GM21526 (cell line): ENCODE measurements around the gene NUDT1.
"Not testable (repeated sequence)": the region's sequence is repeated elsewhere in the genome, so short reads cannot be mapped to it uniquely, and the experiment has no call there.

Experiments
- ATAC-seq: cut with Tn5 transposase; IDR thresholded peaks from one replicate; pipeline ENCODE4 v1.9.1; 2021; ENCODE audit warnings: moderate library complexity; ENCODE audit not compliant: unreplicated experiment, low FRiP score

Gene NUDT1

DNA sequence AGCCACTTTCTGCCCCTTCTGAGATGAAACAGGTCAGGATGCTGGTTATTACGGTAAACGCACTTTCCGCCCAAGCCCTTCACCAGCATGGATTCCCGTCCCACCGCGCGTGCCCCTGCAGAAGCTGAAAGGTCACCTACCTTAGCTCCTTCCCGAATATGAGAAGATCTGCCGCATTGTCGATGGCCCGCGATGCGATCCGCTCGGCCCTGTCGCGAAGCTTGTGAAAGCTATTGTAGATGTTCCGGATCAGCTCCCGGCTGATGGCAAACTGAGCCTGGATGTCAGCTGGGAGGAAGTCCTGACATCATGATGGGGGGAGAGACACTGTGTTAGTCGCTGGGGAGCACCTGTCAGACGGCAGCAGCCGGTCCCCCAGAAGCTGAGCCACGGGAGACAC lies 22.1 kb downstream of the NUDT1 start:
- no peak for ATAC-seq

DNA sequence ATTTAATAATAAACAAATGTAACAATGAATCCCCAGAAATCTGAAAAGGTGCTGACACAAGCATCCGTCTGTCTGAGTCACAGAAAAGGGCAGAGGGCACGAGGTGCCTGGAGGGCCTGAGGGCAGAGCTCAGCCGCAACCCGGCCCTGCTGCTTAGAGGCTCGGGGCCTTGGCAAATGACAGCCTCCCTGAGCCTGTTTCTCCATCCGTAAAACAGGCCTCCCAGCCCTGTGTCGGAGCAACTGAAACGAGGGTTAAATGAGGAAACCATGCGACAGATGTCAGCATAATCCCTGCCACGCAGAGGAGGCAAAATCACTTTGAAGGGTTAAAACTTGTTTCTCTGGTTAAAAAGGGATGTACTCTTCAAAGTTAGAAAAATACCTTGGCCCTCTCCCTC lies 24.9 kb downstream of the NUDT1 start:
- ATAC-seq: no peak

DNA sequence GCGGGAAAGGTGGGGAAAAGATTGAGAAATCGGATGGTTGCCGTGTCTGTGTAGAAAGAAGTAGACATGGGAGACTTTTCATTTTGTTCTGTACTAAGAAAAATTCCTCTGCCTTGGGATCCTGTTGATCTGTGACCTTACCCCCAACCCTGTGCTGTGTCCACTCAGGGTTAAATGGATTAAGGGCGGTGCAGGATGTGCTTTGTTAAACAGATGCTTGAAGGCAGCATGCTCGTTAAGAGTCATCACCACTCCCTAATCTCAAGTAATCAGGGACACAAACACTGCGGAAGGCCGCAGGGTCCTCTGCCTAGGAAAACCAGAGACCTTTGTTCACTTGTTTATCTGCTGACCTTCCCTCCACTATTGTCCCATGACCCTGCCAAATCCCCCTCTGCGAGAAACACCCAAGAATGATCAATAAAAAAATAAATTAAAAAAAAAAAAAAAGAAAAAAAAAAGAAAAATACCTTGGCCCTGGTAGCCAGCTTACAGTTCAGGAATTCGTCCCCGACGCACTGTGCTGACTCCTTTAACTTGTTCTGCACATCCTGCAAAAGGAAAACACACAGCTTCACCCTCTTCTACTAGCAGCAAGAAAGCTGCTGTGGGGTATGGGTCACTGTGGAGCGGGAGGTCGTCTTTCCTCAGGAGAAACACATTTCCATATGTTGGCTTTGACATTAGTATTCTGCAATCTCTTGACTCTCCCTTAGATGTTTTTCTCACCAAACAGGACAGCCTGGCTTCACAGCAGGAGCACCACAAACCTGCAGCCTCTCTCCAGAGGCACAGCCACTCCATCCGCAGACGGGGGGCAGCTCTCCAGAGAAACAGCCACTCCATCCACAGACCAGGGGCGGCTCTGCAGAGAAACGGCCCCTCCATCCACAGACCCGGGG lies 27.3 kb downstream of the NUDT1 start:
- not testable (repeated sequence) for ATAC-seq

GRCh38 chr7:2269991-2270460 lies 28.0 kb downstream of the NUDT1 start:
- no peak for ATAC-seq

- ATAC-seq: no peak
Observed at GRCh38 chr7:2270495-2270894, 28.5 kb downstream of the NUDT1 start.

- ATAC-seq: no peak
Observed at GRCh38 chr7:2271273-2272026, 29.4 kb downstream of the NUDT1 start.

GRCh38 chr7:2272031-2272430 lies 30.0 kb downstream of the NUDT1 start:
- ATAC-seq: no peak

DNA sequence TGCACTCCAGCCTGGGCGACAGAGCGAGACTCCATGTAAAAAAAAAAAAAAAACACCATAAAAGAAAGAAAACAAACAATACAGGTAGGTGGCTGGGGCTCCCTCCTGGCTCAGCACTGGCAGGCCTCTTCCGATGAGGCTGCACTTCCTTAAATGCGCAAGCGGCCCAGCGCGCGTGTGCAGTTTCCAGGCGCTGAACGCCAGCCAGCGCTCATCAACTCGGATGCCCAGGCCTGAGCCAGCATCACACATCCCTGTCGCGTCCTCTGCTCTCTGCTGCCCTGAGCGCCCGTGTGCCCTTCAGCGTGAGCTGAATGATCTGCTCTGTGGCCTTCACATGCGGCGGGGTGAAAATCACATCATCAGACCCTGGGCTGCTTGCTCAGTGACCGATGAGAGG lies 31.8 kb downstream of the NUDT1 start:
- no peak for ATAC-seq

- no peak for ATAC-seq
Observed at GRCh38 chr7:2274666-2275065, 32.6 kb downstream of the NUDT1 start.

DNA sequence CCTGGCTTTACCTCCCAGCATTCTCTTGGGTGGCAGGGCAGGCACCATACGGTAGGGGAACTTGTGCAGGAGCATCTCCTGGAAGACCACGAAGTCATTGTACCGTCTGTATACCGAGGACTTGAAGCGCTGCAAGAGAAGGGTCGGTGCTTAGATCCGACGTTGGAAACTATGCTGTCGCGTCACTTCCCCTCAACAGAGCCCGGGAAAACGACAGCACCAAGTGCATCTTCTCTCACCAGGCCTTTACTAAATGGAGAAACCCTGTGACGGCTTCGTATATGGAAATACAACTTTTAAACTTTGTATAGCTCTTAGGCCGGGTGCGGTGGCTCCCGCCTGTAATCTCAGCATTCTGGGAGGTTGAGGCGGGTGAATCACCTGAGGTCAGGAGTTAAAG lies 33.1 kb downstream of the NUDT1 start:
- ATAC-seq: no peak

DNA sequence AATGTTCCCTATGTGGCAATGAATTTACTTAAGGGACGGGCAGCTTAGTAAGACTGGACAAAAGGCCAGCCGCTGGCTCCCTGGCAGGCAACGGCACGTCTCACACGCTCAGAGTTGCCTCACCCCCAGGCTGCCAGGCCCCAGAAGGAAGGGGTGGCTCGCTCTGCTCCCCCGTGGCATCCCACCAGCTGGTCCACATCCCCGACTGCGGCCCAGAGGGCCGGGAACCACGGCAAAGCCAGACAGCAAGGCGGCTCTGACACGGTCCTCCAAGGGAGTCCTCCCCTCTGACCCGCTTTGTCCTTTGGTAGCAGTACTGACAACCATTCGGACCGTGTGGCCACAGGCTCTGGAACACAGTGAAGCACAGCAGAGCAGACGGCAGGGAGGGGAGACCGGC lies 34.1 kb downstream of the NUDT1 start:
- no peak for ATAC-seq

GRCh38 chr7:2278026-2278425 lies 36.0 kb downstream of the NUDT1 start:
- ATAC-seq: no peak

GRCh38 chr7:2279896-2280295 lies 37.9 kb downstream of the NUDT1 start:
- ATAC-seq: no peak

DNA sequence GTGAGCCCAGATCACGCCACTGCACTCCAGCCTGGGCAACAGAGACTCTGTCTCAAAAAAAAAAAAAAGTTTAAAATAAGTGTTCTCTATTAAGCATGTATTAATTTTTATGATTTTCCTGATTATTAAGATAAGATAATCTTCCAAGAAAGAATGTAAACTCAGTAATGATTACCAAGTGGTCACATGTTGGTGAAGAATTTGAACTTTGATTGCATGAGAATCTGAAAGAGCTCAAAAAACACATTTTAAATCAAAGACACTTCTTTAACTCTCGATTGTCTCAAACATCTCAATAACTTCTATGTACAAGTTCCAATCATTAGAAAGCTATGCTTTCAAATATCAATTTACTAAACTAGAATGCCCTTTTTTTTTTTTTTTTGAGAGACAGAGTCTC lies 38.4 kb downstream of the NUDT1 start:
- no peak for ATAC-seq

GRCh38 chr7:2281541-2281940 lies 39.5 kb downstream of the NUDT1 start:
- ATAC-seq: no peak

- no peak for ATAC-seq
Observed at GRCh38 chr7:2282185-2282751, 40.2 kb downstream of the NUDT1 start.

DNA sequence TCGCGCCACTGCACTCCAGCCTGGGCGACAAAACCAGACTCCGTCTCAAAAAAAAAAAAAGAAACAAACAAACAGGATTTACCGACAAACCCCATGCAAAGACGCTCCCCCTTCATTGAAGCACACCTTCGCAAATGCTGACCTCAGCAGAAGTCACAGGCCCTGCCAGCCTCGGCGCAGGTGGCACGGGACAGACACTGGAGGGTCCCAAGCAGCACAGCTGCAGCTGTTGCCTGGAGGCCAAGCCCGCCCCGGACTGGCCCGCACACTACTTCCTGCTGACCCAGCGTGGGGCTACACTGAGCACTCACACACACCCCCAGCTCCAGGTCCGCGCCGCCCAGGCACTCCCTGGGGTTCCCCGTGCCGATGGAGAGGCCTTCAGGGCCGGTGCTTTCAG lies 41.0 kb downstream of the NUDT1 start:
- no peak for ATAC-seq

GRCh38 chr7:2287745-2288144 lies 45.7 kb downstream of the NUDT1 start:
- no peak for ATAC-seq

- no peak for ATAC-seq
Observed at GRCh38 chr7:2288503-2288902, 46.5 kb downstream of the NUDT1 start.

DNA sequence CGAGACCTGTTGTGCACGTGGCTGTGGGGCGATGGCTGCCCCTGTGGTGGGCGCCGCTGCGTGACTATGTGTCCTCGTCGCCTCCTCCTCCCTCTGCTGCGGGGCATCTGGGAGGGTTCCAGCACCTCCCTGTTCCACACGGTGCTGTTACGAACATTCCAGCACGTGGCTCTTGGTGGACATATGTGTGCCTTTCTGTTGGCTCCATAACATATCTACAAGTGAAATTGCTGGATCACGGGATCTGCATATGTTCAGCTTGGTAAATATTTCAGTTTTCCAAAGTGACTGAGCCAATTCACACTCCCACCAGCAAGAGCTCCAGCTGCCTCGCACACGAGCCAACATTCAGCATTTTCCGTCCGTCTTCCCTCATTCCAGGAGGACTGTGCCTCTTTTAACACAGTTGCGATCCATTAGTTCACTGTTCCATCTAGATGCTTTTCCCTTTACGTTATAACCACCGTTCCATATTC lies 47.1 kb downstream of the NUDT1 start:
- ATAC-seq: no peak

DNA sequence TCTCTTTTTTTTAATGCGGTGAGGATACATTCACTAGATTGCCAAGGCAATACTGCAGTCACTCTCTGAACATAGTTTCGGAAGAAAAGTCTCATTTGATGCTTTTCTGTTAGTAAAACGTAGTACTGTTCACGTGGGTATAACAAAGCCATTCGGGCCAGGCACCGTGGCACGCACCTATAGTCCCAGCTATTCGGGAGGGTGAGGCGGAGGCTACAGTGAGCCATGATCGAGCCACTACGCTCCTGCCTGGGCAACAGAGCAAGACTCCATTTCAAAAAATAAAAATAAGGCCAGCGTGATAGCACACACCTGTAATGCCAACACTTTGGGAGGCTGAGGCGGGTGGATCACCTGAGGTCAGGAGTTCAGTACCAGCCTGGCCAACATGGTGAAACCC lies 47.6 kb downstream of the NUDT1 start:
- no peak for ATAC-seq
